Neural cell (in vitro differentiated cells): ENCODE measurements around the gene LRRC71. TPM values are rescaled to one million over a fixed set of nuclear protein-coding genes. Genes with fewer than 3 reads are reported as not detected.

ENCODE experiments used
- H2AFZ ChIP-seq: fragments of 200-600, 300-800 bp; sonication (generic), shearing (Covaris generic); 2 replicates; pipeline ENCODE4 v1.6.0; 2014; ENCODE audit warnings: low read depth, mild to moderate bottlenecking, antibody characterized with exemption, low read length, moderate library complexity
- H3F3A ChIP-seq: fragments of 200-600 bp; shearing (Covaris generic); 2 replicates; pipeline ENCODE4 v1.6.1; 2016; ENCODE audit warnings: mild to moderate bottlenecking, moderate library complexity, mixed read lengths, antibody characterized with exemption, low read length; ENCODE audit not compliant: insufficient read depth, poor library complexity, severe bottlenecking
- H3K27ac ChIP-seq: fragments of 200-600, 300-800 bp; sonication (generic), shearing (Covaris generic); 2 replicates; pipeline ENCODE4 v1.5.1; 2014; ENCODE audit warnings: mild to moderate bottlenecking, low read length, moderate library complexity
- H3K27me3 ChIP-seq: fragments of 300-800, 200-600 bp; sonication (generic), shearing (Covaris generic); 2 replicates; pipeline ENCODE4 v1.6.0; 2014; ENCODE audit warnings: mild to moderate bottlenecking, low read depth, low read length, moderate library complexity; ENCODE audit not compliant: insufficient read depth
- H3K36me3 ChIP-seq: fragments of 300-800, 200-600 bp; sonication (generic), shearing (Covaris generic); 2 replicates; pipeline ENCODE4 v1.5.1; 2014; ENCODE audit warnings: mild to moderate bottlenecking, antibody characterized with exemption, low read length, moderate library complexity; ENCODE audit not compliant: insufficient read depth
- H3K4me2 ChIP-seq: fragments of 300-800, 200-600 bp; sonication (generic), shearing (Covaris generic); 2 replicates; pipeline ENCODE4 v1.6.0; 2014; ENCODE audit warnings: mild to moderate bottlenecking, low read length
- H3K4me3 ChIP-seq: fragments of 300-800, 200-600 bp; sonication (generic), shearing (Covaris generic); 2 replicates; pipeline ENCODE4 v1.5.1; 2014; ENCODE audit warnings: mild to moderate bottlenecking, low read length, moderate library complexity
- H3K79me2 ChIP-seq: fragments of 200-600 bp; shearing (Covaris generic); replicated peaks from 2 replicates; pipeline ENCODE4 v1.6.0; 2014; ENCODE audit warnings: mild to moderate bottlenecking, low read length, moderate library complexity; ENCODE audit not compliant: insufficient read depth
- H3K9ac ChIP-seq: fragments of 300-800, 200-600 bp; sonication (generic), shearing (Covaris generic); 2 replicates; pipeline ENCODE4 v1.6.1; 2016; ENCODE audit warnings: mild to moderate bottlenecking, low read length, mixed read lengths
- H3K9me2 ChIP-seq: fragments of 200-600 bp; shearing (Covaris generic); 2 replicates; pipeline ENCODE4 v1.6.1; 2016; ENCODE audit warnings: mild to moderate bottlenecking, low read length, mixed read lengths; ENCODE audit not compliant: insufficient read depth
- H3K9me3 ChIP-seq: fragments of 200-600, 300-800 bp; sonication (generic), shearing (Covaris generic); 2 replicates; pipeline ENCODE4 v1.6.1; 2016; ENCODE audit warnings: mild to moderate bottlenecking, mixed run types, low read length, moderate library complexity, mixed read lengths
- H4K20me1 ChIP-seq: fragments of 200-600 bp; shearing (Covaris generic); 2 replicates; pipeline ENCODE4 v1.6.1; 2016; ENCODE audit warnings: mild to moderate bottlenecking, mixed run types; ENCODE audit not compliant: insufficient read depth
- CTCF ChIP-seq: fragments of 450-650 bp; IDR thresholded peaks from 2 replicates; pipeline ENCODE4 v1.5.1; 2014; ENCODE audit warnings: antibody characterized with exemption, mild to moderate bottlenecking, moderate library complexity; ENCODE audit not compliant: poor library complexity, severe bottlenecking
- EP300 ChIP-seq: fragments of 450-650 bp; conservative IDR thresholded peaks from 2 replicates; pipeline ENCODE4 v1.6.1; 2014; ENCODE audit warnings: antibody characterized with exemption, mild to moderate bottlenecking, moderate library complexity; ENCODE audit not compliant: poor library complexity, severe bottlenecking
- EZH2 ChIP-seq: fragments of 200-600, 300-800 bp; shearing (Covaris generic), sonication (generic); IDR thresholded peaks from 2 replicates; pipeline ENCODE4 v1.6.1; 2014; ENCODE audit warnings: antibody characterized with exemption, low read length, borderline replicate concordance, mild to moderate bottlenecking; ENCODE audit not compliant: insufficient read depth, poor library complexity, severe bottlenecking
- MXI1 ChIP-seq: fragments of 450-650 bp; conservative IDR thresholded peaks from 2 replicates; pipeline ENCODE4 v1.6.1; 2014; ENCODE audit warnings: antibody characterized with exemption, mild to moderate bottlenecking; ENCODE audit not compliant: poor library complexity, severe bottlenecking
- POLR2AphosphoS5 ChIP-seq: IDR thresholded peaks from 2 replicates; pipeline ENCODE4 v1.6.1; 2012
- RAD21 ChIP-seq: fragments of 450-650 bp; conservative IDR thresholded peaks from 2 replicates; pipeline ENCODE4 v1.6.1; 2014; ENCODE audit warnings: antibody characterized with exemption, mild to moderate bottlenecking, moderate library complexity
- REST ChIP-seq: IDR thresholded peaks from 2 replicates; pipeline ENCODE4 v1.6.1; 2012; ENCODE audit warnings: borderline replicate concordance
- SMC3 ChIP-seq: fragments of 450-650 bp; conservative IDR thresholded peaks from 2 replicates; pipeline ENCODE4 v1.6.1; 2014; ENCODE audit warnings: antibody characterized with exemption, mild to moderate bottlenecking, moderate library complexity; ENCODE audit not compliant: poor library complexity
- TAF1 ChIP-seq: IDR thresholded peaks from 2 replicates; pipeline ENCODE4 v1.6.1; 2012; ENCODE audit warnings: low read depth
- polyA plus RNA-seq: library from polyadenylated mRNA; depleted of rRNA; stranded (reverse); fragments of >200 nt; gene quantifications from 2 replicates; pipeline ENCODE4 v1.2.3, GENCODE V29; 2014

LRRC71 gene
- polyA plus RNA-seq, 1 donor from 2014 or later: not detected

- Histone ChIP-seq H3K4me2 (no peak overlapping the region), H3F3A (no peaks in the 10 kb centered on the region), H3K36me3 (no peaks in the 10 kb centered on the region), H3K79me2 (no peaks in the 10 kb centered on the region), H4K20me1 (no peaks in the 10 kb centered on the region), H3K9me3 (no peaks in the 10 kb centered on the region), H3K4me3 (no peak overlapping the region), H3K9ac (no peak overlapping the region), H3K9me2 (no peaks in the 10 kb centered on the region), H3K27ac (no peak overlapping the region), H3K27me3 (no peaks in the 10 kb centered on the region), H2AFZ (no peak overlapping the region)
- TF ChIP-seq EP300 (no peak), POLR2AphosphoS5 (no peak), REST (no peak), MXI1 (no peak), EZH2 (no peak), RAD21 (no peak), CTCF (no peak)
These were observed 45.2 kb upstream of the LRRC71 start for GRCh38 chr1:156875341-156875615.

- H3F3A ChIP-seq: no peaks in the 10 kb centered on the region
- no peak overlapping the region for H3K4me3 ChIP-seq
- no peaks in the 10 kb centered on the region for H3K27me3 ChIP-seq
- no peaks in the 10 kb centered on the region for H3K79me2 ChIP-seq
- H2AFZ ChIP-seq: no peak overlapping the region
- H3K9ac ChIP-seq: no peak overlapping the region
- no peak overlapping the region for H3K27ac ChIP-seq
- H3K36me3 ChIP-seq: no peaks in the 10 kb centered on the region
- no peaks in the 10 kb centered on the region for H3K9me3 ChIP-seq
- H3K9me2 ChIP-seq: no peaks in the 10 kb centered on the region
- H4K20me1 ChIP-seq: no peaks in the 10 kb centered on the region
- H3K4me2 ChIP-seq: no peak overlapping the region
- TF ChIP-seq CTCF (no peak), REST (no peak), MXI1 (no peak), EZH2 (no peak), RAD21 (no peak), TAF1 (no peak), EP300 (no peak), POLR2AphosphoS5 (no peak), SMC3 (no peak)
These were observed 44.2 kb upstream of the LRRC71 start for GRCh38 chr1:156876281-156876680.
